Ishikawa (cell line): Measurements from ENCODE around the gene CDC42BPA.

ENCODE experiments used
- CEBPB ChIP-seq: IDR thresholded peaks from 2 replicates; pipeline ENCODE4 v1.6.1; 2012
- CREB1 ChIP-seq: IDR thresholded peaks from 2 replicates; pipeline ENCODE4 v1.6.1; 2012; ENCODE audit warnings: low read depth
- EGR1 ChIP-seq: IDR thresholded peaks from 2 replicates; pipeline ENCODE4 v1.6.1; 2012
- EP300 ChIP-seq: IDR thresholded peaks from 2 replicates; pipeline ENCODE4 v1.6.1; 2012; ENCODE audit warnings: borderline replicate concordance
- FOXM1 ChIP-seq: IDR thresholded peaks from 2 replicates; pipeline ENCODE4 v1.6.1; 2012; ENCODE audit warnings: low read depth, borderline replicate concordance
- MAX ChIP-seq: IDR thresholded peaks from 2 replicates; pipeline ENCODE4 v1.6.1; 2012
- NFIC ChIP-seq: IDR thresholded peaks from 2 replicates; pipeline ENCODE4 v1.6.1; 2012
- RAD21 ChIP-seq: IDR thresholded peaks from 2 replicates; pipeline ENCODE4 v1.6.1; 2012; ENCODE audit warnings: low read depth
- REST ChIP-seq: IDR thresholded peaks from 2 replicates; pipeline ENCODE4 v1.6.1; 2012; ENCODE audit warnings: low read depth, mild to moderate bottlenecking
- TAF1 ChIP-seq: IDR thresholded peaks from 2 replicates; pipeline ENCODE4 v1.6.1; 2012; ENCODE audit warnings: low read depth, mild to moderate bottlenecking
- TCF12 ChIP-seq: IDR thresholded peaks from 2 replicates; pipeline ENCODE4 v1.6.1; 2012; ENCODE audit warnings: low read depth
- TEAD4 ChIP-seq: IDR thresholded peaks from 2 replicates; pipeline ENCODE4 v1.6.1; 2012
- USF1 ChIP-seq: IDR thresholded peaks from 2 replicates; pipeline ENCODE4 v1.6.1; 2012
- YY1 ChIP-seq: IDR thresholded peaks from 2 replicates; pipeline ENCODE4 v1.6.1; 2012; ENCODE audit warnings: low read depth
- ZBTB7A ChIP-seq: IDR thresholded peaks from 2 replicates; pipeline ENCODE4 v1.6.1; 2012; ENCODE audit warnings: low read depth

The CDC42BPA gene

GRCh38 chr1:227033880-227034279, 284.4 kb downstream of the CDC42BPA start:
- TF ChIP-seq TEAD4 = no peak
- no peak for TF ChIP-seq MAX
- no peak for TF ChIP-seq REST
- no peak for TF ChIP-seq EP300
- TF ChIP-seq TAF1 = no peak

- TF ChIP-seq EGR1 (no peak), EP300 (no peak), FOXM1 (no peak), NFIC (no peak), RAD21 (no peak), CREB1 (no peak), TAF1 (no peak), MAX (no peak), YY1 (no peak), CEBPB (no peak), USF1 (no peak), ZBTB7A (no peak), REST (no peak), TEAD4 (no peak)
Measured at GRCh38 chr1:227032396-227032795, 285.9 kb downstream of the CDC42BPA start.

GRCh38 chr1:227016990-227017389, 301.3 kb downstream of the CDC42BPA start:
- TF ChIP-seq EGR1 (no peak), ZBTB7A (no peak), EP300 (no peak), CREB1 (no peak), REST (no peak), TAF1 (no peak), USF1 (no peak), MAX (no peak), CEBPB (no peak), TCF12 (no peak), YY1 (no peak), FOXM1 (no peak)

GRCh38 chr1:227010645-227011044, 307.6 kb downstream of the CDC42BPA start:
- TF ChIP-seq EP300 = no peak
- TF ChIP-seq EGR1 = no peak
- no peak for TF ChIP-seq USF1
- no peak for TF ChIP-seq RAD21
- no peak for TF ChIP-seq TEAD4
- TF ChIP-seq FOXM1 = no peak
- TF ChIP-seq TAF1 = no peak
- no peak for TF ChIP-seq CREB1
- no peak for TF ChIP-seq NFIC
- TF ChIP-seq MAX = no peak
- TF ChIP-seq REST = no peak
- TF ChIP-seq YY1 = no peak
- no peak for TF ChIP-seq TCF12
- TF ChIP-seq ZBTB7A = no peak
- no peak for TF ChIP-seq CEBPB
